Stomach (tissue), 4 donors: Measurements from ENCODE around the gene TRIO.

ENCODE experiments used
- EP300 ChIP-seq: sonication (generic); formaldehyde crosslinking; IDR thresholded peaks from one replicate; pipeline ENCODE4 v1.6.1; 2017; ENCODE audit warnings: antibody characterized with exemption
- POLR2A ChIP-seq, 4 donors: fragments of 450-650 bp; IDR thresholded peaks; one replicate each; pipeline ENCODE4 v1.6.1; 2016; ENCODE audit warnings: antibody characterized with exemption in 4 of 4, control low read depth in 2 of 4, mild to moderate bottlenecking in 1 of 4, moderate library complexity in 1 of 4
- POLR2AphosphoS5 ChIP-seq, 3 donors: sonication (generic); formaldehyde crosslinking; IDR thresholded peaks; one replicate each; pipeline ENCODE4 v1.6.1; 2016; ENCODE audit warnings: antibody characterized with exemption in 3 of 3
- TF ChIP-seq, protein P1 (sequence below), 7 experiments: fragments of 450-650 bp in 4 of 7; fragments of 200-600 bp in 3 of 7; sonication (generic) in 3 of 7; IDR thresholded peaks; one replicate each; pipeline ENCODE4 v1.5.1; 2016 to 2019; ENCODE audit warnings: antibody characterized with exemption in 7 of 7, control low read depth in 2 of 7, mild to moderate bottlenecking in 1 of 7

DNA sequence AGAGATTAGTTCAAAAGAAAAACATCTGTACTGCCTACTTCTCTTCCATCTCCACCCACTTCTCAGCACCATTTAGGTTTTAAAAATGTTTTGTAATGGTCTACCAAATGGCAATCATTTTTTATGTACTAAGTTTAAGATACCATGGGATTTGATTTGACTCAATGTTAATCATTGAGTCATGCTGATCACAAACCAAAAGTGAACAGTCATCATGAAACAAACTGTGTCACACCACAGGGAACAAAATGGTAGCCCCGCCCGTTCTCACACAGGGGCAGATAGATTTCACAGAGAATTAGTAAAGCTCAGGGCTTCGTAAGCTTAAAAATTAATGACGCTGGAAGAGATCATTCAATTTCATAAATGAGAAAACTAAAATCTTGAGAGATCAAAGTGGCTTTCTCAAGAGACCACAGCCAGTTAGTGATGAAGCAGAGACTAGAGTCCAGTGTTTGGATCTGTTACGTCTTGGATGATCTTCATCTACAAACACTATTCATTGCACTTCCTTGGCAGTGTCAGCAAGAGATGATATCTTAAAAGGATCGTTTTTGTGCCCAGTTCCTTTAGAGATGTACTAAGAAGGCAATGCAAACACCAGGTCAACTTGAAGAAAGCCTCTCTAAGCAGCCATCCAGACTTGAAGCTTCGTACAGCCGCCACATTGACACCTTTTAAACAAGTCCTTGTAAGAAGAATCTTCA is 33.9 kb upstream of the TRIO start:
- TF ChIP-seq, protein P1, sequence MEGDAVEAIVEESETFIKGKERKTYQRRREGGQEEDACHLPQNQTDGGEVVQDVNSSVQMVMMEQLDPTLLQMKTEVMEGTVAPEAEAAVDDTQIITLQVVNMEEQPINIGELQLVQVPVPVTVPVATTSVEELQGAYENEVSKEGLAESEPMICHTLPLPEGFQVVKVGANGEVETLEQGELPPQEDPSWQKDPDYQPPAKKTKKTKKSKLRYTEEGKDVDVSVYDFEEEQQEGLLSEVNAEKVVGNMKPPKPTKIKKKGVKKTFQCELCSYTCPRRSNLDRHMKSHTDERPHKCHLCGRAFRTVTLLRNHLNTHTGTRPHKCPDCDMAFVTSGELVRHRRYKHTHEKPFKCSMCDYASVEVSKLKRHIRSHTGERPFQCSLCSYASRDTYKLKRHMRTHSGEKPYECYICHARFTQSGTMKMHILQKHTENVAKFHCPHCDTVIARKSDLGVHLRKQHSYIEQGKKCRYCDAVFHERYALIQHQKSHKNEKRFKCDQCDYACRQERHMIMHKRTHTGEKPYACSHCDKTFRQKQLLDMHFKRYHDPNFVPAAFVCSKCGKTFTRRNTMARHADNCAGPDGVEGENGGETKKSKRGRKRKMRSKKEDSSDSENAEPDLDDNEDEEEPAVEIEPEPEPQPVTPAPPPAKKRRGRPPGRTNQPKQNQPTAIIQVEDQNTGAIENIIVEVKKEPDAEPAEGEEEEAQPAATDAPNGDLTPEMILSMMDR (IDR thresholded peaks at IDR 0.05) = no peak
- no peak for TF ChIP-seq EP300
- no peak for TF ChIP-seq POLR2A (IDR thresholded peaks at IDR 0.05)
- TF ChIP-seq POLR2AphosphoS5 (IDR thresholded peaks at IDR 0.05) = peak in 1 of 3 donors; percentile 52
